Germinal center (tissue), 1 donor: ENCODE data around the gene ATP6V0C.
A peak's percentile ranks its signal among the peaks of the same experiment; 100 is the strongest.

Source experiments
- DNase-seq: peaks from one replicate; pipeline ENCODE4 v3.0.0; 2012; ENCODE audit warnings: mixed read lengths, low spot score

ATP6V0C gene

DNA sequence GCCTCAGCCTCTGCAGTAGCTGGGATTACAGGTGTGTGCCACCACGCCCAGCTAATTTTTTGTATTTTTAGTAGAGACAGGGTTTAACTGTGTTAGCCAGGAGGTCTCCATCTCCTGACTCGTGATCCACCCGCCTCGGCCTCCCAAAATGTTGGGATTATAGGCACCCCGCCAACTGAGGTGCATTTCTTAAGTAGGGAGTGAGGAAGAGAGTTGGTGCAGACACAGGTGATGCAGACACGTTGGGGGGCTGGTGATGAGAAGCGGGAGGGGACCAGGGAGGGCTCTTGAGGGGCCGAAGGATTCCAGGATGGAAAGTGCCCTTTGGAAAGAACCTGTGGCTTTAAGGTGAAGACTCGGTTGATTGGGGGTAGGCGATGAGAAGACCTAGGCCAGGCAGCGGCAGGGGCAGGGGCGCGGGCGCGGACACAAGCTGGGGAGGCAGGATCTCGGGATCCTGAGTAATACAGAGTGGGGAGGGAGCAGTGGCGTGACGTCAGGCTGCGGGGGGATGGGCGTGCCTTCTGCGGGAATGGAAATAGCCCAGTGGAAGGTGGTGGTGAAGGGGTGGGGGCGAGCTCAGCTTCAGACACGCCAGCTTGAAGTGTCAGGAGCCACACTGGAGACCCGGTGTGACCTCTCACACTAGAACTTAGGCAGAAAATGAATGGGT is 2.5 kb upstream of the ATP6V0C start:
- DNase-seq, result no peak

DNA sequence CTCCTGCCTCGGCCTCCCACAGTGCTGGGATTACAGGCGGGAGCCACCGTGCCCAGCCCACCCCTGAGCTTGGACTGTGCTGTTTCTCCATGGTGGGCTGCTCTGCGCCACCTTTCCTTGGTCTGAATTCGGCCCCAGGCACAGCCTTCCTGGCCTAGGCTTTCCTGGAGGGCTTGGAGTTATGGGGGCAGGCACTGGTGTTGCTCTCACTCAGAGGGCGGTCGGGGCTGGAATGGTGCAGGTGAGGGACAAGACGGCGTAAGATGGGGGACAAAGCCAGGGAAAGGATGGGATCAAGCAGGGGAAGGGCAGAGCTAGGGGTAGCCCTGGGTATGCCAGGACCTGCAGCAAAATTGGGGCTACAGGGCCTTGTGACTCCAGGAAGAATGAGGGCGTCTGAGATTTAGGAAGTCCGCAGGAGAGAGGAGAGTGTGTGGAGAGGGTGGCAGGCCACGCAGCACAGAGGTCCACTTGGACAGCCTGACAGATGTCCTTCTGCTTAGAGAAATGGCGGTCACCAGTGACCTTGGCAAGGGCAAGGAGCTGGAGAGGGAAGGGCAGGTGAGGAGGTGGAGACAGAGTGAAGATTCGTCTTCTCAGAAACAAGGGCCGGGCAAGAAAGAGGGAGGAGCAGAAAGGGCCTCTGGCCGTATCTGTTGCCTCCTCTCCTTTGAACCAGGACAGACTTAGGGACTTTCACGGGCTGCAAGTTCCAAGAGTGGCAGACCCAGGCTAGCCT is 1.6 kb upstream of the ATP6V0C start:
- DNase-seq, result no peak

- peak; percentile 59 for DNase-seq
These were observed 882 bp upstream of the ATP6V0C start for GRCh38 chr16:2512735-2513404.

DNA sequence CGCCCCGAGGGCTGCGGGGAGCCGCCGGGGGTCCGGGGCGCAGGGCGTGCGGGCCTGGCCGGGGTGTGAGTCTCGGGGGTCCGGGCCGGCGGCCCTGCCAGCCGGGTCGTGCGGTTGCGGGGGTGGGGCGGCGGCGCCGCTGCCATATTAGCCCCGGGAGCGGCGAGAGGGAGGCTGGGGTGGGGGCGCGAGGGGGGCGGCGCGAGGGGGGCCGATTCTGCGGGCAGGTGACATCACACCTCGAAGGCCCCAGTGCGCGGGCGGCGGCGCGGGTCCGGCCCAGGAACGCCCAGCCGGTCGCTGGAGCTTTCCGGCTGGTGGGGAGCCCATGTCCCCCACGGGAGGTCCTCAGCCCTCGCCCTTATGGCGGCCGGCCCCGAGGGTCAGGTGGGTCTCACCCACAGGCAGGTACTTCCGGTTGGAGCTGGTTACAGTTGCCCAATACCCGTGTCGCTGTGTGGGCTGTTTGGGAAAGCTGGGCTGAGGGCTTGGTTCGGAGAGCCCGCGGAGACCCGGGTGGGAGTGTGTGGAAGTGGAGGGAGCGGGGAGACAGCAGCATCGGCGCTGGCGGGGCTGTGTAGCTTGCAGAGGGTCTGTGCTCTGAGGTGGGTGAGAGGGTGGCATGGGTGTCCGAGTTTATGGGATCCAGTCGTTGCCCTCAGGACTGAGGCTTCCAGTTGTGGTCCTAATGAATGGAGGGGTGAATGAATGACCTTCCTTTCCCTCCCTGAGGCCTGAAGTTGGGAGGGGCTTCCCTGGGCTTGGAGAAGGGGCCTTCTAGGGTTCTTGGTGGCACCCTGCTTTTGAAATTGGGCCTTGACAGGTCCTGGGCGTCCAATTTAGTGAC is 804 bp downstream of the ATP6V0C start:
- DNase-seq, result peak; percentile 43

- no peak for DNase-seq
These were observed 1.6 kb downstream of the ATP6V0C start for GRCh38 chr16:2515180-2515851.

GRCh38 chr16:2516391-2517240 is 2.9 kb downstream of the ATP6V0C start:
- no peak for DNase-seq

DNA sequence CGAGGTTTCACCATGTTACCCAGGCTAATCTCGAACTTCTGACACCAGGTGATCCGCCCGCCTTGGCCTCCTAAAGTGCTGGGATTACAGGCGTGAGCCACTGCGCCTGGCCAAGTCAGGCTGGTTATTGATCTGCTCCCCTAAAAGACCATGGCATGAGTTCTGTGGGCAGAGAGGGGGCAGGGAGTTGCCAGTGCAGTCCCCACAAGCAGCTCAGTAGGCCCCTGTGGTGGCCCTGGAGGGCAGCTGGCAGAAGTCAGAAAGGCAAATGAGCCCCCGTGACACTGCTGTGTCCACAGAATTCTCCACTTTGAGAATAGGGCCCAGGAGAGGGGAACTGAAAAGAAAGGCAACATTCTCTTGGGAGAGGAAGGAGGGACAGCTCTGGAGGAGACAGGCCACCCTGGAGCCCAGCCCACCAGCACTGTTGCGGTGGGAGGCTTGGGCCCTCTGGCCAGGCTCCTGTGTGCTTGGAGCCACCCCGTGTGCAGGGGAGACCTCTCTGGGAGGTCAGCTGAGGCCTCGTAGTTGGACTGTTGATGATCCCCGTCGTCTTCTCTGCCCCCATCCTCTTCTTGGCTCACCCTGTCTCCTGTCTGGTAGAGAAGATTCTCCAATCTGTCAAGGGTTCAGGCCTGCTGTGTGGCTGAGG is 4.3 kb downstream of the ATP6V0C start:
- DNase-seq, result no peak

- DNase-seq, result no peak
These were observed 5.3 kb downstream of the ATP6V0C start for GRCh38 chr16:2518823-2519710.

- DNase-seq, result no peak
These were observed 5.9 kb downstream of the ATP6V0C start for GRCh38 chr16:2519711-2520080.

GRCh38 chr16:2520097-2520783 is 6.5 kb downstream of the ATP6V0C start, which contains the start of gene AMDHD2:
Gene AMDHD2 (plus strand): TSS chr16:2520371. CDS start chr16:2520459, 88 bp downstream.
- peak; percentile 92 for DNase-seq

GRCh38 chr16:2520784-2521531 is 7.2 kb downstream of the ATP6V0C start:
- peak; percentile 77 for DNase-seq

- DNase-seq, result no peak
These were observed 10.1 kb downstream of the ATP6V0C start for GRCh38 chr16:2523801-2524231.

DNA sequence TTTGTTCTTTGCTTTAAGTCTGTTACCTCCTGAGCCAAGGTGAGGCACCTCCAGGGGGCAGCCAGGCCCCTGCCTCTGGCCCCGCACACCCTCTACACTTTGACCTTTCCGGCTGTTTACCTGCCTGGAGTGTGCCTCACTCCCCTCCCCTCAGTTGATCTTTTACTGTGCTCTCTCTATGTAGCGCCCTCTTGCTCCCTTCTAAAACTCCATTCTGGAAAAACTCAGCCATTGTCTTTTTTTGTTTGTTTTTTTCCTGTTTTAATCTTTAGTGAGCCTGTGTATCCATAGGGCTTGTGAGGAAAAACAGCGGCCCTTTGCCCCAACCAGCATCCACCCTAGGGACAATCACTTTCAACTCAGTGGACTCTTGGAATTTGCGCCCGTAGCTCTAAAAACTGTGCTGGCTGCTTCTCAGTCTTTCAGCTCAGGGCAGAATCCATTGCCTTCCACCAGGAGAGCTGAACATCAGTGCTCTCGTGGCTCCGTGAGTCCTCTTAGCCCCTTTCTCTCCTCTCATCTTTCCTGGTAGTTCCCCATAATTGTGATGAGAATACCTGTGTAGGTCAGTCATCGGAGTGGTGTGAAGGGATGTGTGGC is 10.7 kb downstream of the ATP6V0C start:
- no peak for DNase-seq

DNA sequence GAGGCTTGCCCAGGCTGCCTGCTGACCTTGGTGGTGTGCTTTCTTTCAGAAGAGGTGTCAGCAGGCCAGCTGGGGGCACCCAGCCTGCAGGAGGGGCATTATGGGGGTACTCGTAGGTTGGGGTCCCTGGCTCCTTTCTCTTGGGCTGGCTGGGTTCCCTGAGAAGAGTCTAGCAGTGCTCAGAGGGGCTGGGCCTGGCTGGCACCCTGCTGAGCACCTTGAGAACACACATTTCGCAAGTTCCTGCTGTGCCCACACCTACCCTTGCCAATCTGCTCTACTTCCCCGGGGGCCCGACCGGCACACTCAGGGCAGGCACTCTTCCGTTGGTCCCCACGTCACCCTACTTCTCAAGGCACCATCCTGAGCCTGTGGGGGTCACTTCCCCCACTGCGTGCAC is 12.4 kb downstream of the ATP6V0C start:
- no peak for DNase-seq

- DNase-seq, result no peak
These were observed 13.5 kb downstream of the ATP6V0C start for GRCh38 chr16:2527071-2527783.

GRCh38 chr16:2527784-2528100 is 14.0 kb downstream of the ATP6V0C start:
- DNase-seq, result no peak
